GM23338 (cell line): ENCODE data around the gene EMP2. TPM values are rescaled to one million over a fixed set of nuclear protein-coding genes. Genes with fewer than 3 reads are reported as not detected.

Experiments used
- ATAC-seq: fragments of 200-7000 bp; cut with Tn5 transposase; 3 replicates; pipeline ENCODE4 v1.9.1; 2020
- DNase-seq: peaks from one replicate; pipeline ENCODE4 v3.0.0-alpha.2; 2015; ENCODE audit warnings: low spot score
- H2AFZ ChIP-seq: fragments of 200-600 bp; sonication (generic); 2 replicates; pipeline ENCODE4 v1.8.0; 2016; ENCODE audit warnings: antibody characterized with exemption, mild to moderate bottlenecking, moderate library complexity
- H3F3A ChIP-seq: fragments of 200-600 bp; sonication (generic); replicated peaks from 2 replicates; pipeline ENCODE4 v1.8.0; 2017; ENCODE audit warnings: antibody characterized with exemption, mixed run types, low read depth
- H3K27ac ChIP-seq: fragments of 200-600 bp; sonication (generic); 2 replicates; pipeline ENCODE4 v1.6.1; 2016; ENCODE audit warnings: low read depth
- H3K27me3 ChIP-seq: fragments of 200-600 bp; sonication (generic); 2 replicates; pipeline ENCODE4 v1.8.0; 2016; ENCODE audit warnings: mild to moderate bottlenecking, mixed run types, moderate library complexity; ENCODE audit not compliant: insufficient read depth
- H3K36me3 ChIP-seq: fragments of 200-600 bp; sonication (generic); 2 replicates; pipeline ENCODE4 v1.8.0; 2016; ENCODE audit warnings: mild to moderate bottlenecking; ENCODE audit not compliant: insufficient read depth
- H3K4me1 ChIP-seq: fragments of 200-600 bp; sonication (generic); 2 replicates; pipeline ENCODE4 v1.8.0; 2016; ENCODE audit warnings: mild to moderate bottlenecking, moderate library complexity; ENCODE audit not compliant: insufficient read depth
- H3K4me2 ChIP-seq: fragments of 200-600 bp; sonication (generic); 2 replicates; pipeline ENCODE4 v1.7.1; 2017; ENCODE audit warnings: mixed run types
- H3K4me3 ChIP-seq: fragments of 200-600 bp; sonication (generic); 2 replicates; pipeline ENCODE4 v1.6.1; 2016; ENCODE audit warnings: mixed run types
- H3K79me2 ChIP-seq: fragments of 200-600 bp; sonication (generic); replicated peaks from 2 replicates; pipeline ENCODE4 v1.8.0; 2017; ENCODE audit warnings: mild to moderate bottlenecking; ENCODE audit not compliant: insufficient read depth
- H3K9me2 ChIP-seq: fragments of 200-600 bp; sonication (generic); 2 replicates; pipeline ENCODE4 v1.8.0; 2017; ENCODE audit not compliant: insufficient read depth
- H4K20me1 ChIP-seq: fragments of 200-600 bp; sonication (generic); replicated peaks from 2 replicates; pipeline ENCODE4 v1.8.0; 2017; ENCODE audit warnings: mild to moderate bottlenecking; ENCODE audit not compliant: insufficient read depth
- H3K27ac Mint-ChIP-seq: 2 replicates; pipeline ENCODE4 v1.8.0; 2020; ENCODE audit warnings: inconsistent platforms, mild to moderate bottlenecking, moderate library complexity, mixed read lengths
- H3K27me3 Mint-ChIP-seq: 3 replicates; pipeline ENCODE4 v1.8.0; 2022; ENCODE audit warnings: low read depth, mild to moderate bottlenecking, moderate library complexity, mixed read lengths, inconsistent platforms; ENCODE audit not compliant: insufficient read depth, poor library complexity
- H3K36me3 Mint-ChIP-seq: 3 replicates; pipeline ENCODE4 v1.8.0; 2021; ENCODE audit warnings: low read depth, mild to moderate bottlenecking, inconsistent platforms, moderate library complexity, mixed read lengths
- H3K4me1 Mint-ChIP-seq: 3 replicates; pipeline ENCODE4 v1.8.0; 2020; ENCODE audit warnings: mild to moderate bottlenecking, inconsistent platforms, mixed read lengths
- H3K4me3 Mint-ChIP-seq: 3 replicates; pipeline ENCODE4 v1.8.0; 2021; ENCODE audit warnings: moderate library complexity, mild to moderate bottlenecking, inconsistent platforms, mixed read lengths
- H3K9me3 Mint-ChIP-seq: 3 replicates; pipeline ENCODE4 v1.8.0; 2020; ENCODE audit warnings: moderate library complexity, mild to moderate bottlenecking, inconsistent platforms, mixed read lengths
- CREB1 ChIP-seq: fragments of 250-450 bp; sonication (Bioruptor Pico); IDR thresholded peaks from 2 replicates; pipeline ENCODE4 v1.5.0; 2020; ENCODE audit warnings: low read depth, mild to moderate bottlenecking, moderate library complexity
- EZH2 ChIP-seq: fragments of 200-600 bp; sonication (generic); IDR thresholded peaks from one replicate; pipeline ENCODE4 v1.8.0; 2017; ENCODE audit warnings: antibody characterized with exemption, mild to moderate bottlenecking, low read depth; ENCODE audit not compliant: unreplicated experiment
- EZH2phosphoT487 ChIP-seq: fragments of 200-600 bp; sonication (generic); IDR thresholded peaks from one replicate; pipeline ENCODE4 v1.8.1; 2018; ENCODE audit warnings: antibody characterized with exemption; ENCODE audit not compliant: unreplicated experiment
- JUNB ChIP-seq: IDR thresholded peaks from one replicate; pipeline ENCODE4 v1.6.1; 2016; ENCODE audit warnings: antibody characterized with exemption; ENCODE audit not compliant: unreplicated experiment
- NANOG ChIP-seq: IDR thresholded peaks from 2 replicates; pipeline ENCODE4 v1.6.1; 2016; ENCODE audit warnings: antibody characterized with exemption, borderline replicate concordance
- POLR2AphosphoS5 ChIP-seq: IDR thresholded peaks from 2 replicates; pipeline ENCODE4 v1.6.1; 2016; ENCODE audit warnings: antibody characterized with exemption, low read depth
- STAT1 ChIP-seq: IDR thresholded peaks from one replicate; pipeline ENCODE4 v1.6.1; 2016; ENCODE audit warnings: antibody characterized with exemption; ENCODE audit not compliant: unreplicated experiment
- ZNF114 ChIP-seq: fragments of 250-450 bp; sonication (Bioruptor Pico); IDR thresholded peaks from 2 replicates; pipeline ENCODE4 v1.5.0; 2020; ENCODE audit warnings: mild to moderate bottlenecking, moderate library complexity
- ZNF331 ChIP-seq: fragments of 250-450 bp; sonication (Bioruptor Pico); IDR thresholded peaks from 2 replicates; pipeline ENCODE4 v1.5.0; 2020; ENCODE audit warnings: low read depth, mild to moderate bottlenecking, moderate library complexity
- polyA plus RNA-seq: library from polyadenylated mRNA; unstranded; fragments of >200 nt; fragmentation: Nextera tagmentation; extraction: Ambion mirVana; gene quantifications from 2 replicates; pipeline ENCODE4 v1.2.1, GENCODE V29; 2016
- total RNA-seq: library from RNA; depleted of rRNA; stranded (reverse); fragments of >200 nt; shearing (Covaris generic); gene quantifications from 2 replicates; pipeline ENCODE4 v1.2.3, GENCODE V29; 2014
- TF ChIP-seq, protein P1 (sequence below): fragments of 250-450 bp; sonication (Bioruptor Pico); IDR thresholded peaks from 2 replicates; pipeline ENCODE4 v1.5.0; 2020; ENCODE audit warnings: mild to moderate bottlenecking, moderate library complexity
- TF ChIP-seq, protein P2 (sequence below): IDR thresholded peaks from 2 replicates; pipeline ENCODE4 v1.6.1; 2016; ENCODE audit warnings: antibody characterized with exemption
- TF ChIP-seq, protein P3 (sequence below), 2 experiments: fragments of 200-600 bp in 1 of 2; sonication (generic) in 1 of 2; conservative IDR thresholded peaks; 2 replicates each; pipeline versions ENCODE4 v1.5.1 to v1.6.1; 2016 to 2017; ENCODE audit warnings: antibody characterized with exemption in 2 of 2, low read depth in 2 of 2, mild to moderate bottlenecking in 2 of 2, moderate library complexity in 1 of 2
- TF ChIP-seq, protein P4 (sequence below): IDR thresholded peaks from one replicate; pipeline ENCODE4 v1.6.1; 2018; ENCODE audit warnings: antibody characterized with exemption; ENCODE audit not compliant: unreplicated experiment

EMP2 gene
- total and polyA plus RNA-seq, 2 experiments from 2014 or later, result 7.3 to 40.1 TPM

DNA sequence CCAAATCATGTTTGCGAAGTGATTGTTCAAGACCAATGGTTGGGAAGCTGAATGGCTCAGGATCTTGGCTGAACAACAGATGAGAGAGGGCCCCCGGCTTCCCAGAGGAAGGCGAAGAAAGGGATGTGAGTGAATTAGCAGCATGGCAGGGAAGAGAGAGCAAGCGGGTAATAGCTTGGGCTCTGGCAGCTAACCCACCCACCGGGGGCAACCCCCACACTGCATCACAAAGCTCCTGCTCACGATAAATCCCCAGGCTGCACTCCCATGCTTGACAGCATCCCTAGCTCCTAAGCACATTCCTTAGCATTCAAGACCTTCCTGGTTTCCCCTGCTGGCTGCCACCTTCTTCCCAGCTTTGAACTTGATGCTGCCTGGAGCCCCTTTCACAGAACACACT lies 26.2 kb upstream of the EMP2 start:
- no peaks in the 10 kb centered on the region for H3K4me1 ChIP-seq
- H3K4me2 ChIP-seq, result no peak overlapping the region
- no peaks in the 10 kb centered on the region for H4K20me1 ChIP-seq
- H3K27me3 ChIP-seq, result no peaks in the 10 kb centered on the region
- H3K79me2 ChIP-seq, result no peaks in the 10 kb centered on the region
- TF ChIP-seq, protein P1, sequence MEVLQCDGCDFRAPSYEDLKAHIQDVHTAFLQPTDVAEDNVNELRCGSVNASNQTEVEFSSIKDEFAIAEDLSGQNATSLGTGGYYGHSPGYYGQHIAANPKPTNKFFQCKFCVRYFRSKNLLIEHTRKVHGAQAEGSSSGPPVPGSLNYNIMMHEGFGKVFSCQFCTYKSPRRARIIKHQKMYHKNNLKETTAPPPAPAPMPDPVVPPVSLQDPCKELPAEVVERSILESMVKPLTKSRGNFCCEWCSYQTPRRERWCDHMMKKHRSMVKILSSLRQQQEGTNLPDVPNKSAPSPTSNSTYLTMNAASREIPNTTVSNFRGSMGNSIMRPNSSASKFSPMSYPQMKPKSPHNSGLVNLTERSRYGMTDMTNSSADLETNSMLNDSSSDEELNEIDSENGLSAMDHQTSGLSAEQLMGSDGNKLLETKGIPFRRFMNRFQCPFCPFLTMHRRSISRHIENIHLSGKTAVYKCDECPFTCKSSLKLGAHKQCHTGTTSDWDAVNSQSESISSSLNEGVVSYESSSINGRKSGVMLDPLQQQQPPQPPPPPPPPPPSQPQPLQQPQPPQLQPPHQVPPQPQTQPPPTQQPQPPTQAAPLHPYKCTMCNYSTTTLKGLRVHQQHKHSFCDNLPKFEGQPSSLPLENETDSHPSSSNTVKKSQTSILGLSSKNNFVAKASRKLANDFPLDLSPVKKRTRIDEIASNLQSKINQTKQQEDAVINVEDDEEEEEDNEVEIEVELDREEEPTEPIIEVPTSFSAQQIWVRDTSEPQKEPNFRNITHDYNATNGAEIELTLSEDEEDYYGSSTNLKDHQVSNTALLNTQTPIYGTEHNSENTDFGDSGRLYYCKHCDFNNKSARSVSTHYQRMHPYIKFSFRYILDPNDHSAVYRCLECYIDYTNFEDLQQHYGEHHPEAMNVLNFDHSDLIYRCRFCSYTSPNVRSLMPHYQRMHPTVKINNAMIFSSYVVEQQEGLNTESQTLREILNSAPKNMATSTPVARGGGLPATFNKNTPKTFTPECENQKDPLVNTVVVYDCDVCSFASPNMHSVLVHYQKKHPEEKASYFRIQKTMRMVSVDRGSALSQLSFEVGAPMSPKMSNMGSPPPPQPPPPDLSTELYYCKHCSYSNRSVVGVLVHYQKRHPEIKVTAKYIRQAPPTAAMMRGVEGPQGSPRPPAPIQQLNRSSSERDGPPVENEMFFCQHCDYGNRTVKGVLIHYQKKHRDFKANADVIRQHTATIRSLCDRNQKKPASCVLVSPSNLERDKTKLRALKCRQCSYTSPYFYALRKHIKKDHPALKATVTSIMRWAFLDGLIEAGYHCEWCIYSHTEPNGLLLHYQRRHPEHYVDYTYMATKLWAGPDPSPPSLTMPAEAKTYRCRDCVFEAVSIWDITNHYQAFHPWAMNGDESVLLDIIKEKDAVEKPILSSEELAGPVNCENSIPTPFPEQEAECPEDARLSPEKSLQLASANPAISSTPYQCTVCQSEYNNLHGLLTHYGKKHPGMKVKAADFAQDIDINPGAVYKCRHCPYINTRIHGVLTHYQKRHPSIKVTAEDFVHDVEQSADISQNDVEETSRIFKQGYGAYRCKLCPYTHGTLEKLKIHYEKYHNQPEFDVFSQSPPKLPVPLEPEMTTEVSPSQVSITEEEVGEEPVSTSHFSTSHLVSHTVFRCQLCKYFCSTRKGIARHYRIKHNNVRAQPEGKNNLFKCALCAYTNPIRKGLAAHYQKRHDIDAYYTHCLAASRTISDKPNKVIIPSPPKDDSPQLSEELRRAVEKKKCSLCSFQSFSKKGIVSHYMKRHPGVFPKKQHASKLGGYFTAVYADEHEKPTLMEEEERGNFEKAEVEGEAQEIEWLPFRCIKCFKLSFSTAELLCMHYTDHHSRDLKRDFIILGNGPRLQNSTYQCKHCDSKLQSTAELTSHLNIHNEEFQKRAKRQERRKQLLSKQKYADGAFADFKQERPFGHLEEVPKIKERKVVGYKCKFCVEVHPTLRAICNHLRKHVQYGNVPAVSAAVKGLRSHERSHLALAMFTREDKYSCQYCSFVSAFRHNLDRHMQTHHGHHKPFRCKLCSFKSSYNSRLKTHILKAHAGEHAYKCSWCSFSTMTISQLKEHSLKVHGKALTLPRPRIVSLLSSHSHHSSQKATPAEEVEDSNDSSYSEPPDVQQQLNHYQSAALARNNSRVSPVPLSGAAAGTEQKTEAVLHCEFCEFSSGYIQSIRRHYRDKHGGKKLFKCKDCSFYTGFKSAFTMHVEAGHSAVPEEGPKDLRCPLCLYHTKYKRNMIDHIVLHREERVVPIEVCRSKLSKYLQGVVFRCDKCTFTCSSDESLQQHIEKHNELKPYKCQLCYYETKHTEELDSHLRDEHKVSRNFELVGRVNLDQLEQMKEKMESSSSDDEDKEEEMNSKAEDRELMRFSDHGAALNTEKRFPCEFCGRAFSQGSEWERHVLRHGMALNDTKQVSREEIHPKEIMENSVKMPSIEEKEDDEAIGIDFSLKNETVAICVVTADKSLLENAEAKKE, result no peak
- TF ChIP-seq ZNF114 (CRISPR knock-in tag) (no peak), JUNB (no peak), POLR2AphosphoS5 (no peak), STAT1 (no peak), EZH2phosphoT487 (no peak), EZH2 (no peak), CREB1 (no peak), ZNF331 (no peak), NANOG (no peak)
- TF ChIP-seq, protein P2, sequence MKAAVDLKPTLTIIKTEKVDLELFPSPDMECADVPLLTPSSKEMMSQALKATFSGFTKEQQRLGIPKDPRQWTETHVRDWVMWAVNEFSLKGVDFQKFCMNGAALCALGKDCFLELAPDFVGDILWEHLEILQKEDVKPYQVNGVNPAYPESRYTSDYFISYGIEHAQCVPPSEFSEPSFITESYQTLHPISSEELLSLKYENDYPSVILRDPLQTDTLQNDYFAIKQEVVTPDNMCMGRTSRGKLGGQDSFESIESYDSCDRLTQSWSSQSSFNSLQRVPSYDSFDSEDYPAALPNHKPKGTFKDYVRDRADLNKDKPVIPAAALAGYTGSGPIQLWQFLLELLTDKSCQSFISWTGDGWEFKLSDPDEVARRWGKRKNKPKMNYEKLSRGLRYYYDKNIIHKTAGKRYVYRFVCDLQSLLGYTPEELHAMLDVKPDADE, result no peak
- TF ChIP-seq, protein P3, sequence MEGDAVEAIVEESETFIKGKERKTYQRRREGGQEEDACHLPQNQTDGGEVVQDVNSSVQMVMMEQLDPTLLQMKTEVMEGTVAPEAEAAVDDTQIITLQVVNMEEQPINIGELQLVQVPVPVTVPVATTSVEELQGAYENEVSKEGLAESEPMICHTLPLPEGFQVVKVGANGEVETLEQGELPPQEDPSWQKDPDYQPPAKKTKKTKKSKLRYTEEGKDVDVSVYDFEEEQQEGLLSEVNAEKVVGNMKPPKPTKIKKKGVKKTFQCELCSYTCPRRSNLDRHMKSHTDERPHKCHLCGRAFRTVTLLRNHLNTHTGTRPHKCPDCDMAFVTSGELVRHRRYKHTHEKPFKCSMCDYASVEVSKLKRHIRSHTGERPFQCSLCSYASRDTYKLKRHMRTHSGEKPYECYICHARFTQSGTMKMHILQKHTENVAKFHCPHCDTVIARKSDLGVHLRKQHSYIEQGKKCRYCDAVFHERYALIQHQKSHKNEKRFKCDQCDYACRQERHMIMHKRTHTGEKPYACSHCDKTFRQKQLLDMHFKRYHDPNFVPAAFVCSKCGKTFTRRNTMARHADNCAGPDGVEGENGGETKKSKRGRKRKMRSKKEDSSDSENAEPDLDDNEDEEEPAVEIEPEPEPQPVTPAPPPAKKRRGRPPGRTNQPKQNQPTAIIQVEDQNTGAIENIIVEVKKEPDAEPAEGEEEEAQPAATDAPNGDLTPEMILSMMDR (conservative IDR thresholded peaks at IDR 0.05; ENCODE audit: low read depth in 2 of 2), result no peak
- TF ChIP-seq, protein P4, sequence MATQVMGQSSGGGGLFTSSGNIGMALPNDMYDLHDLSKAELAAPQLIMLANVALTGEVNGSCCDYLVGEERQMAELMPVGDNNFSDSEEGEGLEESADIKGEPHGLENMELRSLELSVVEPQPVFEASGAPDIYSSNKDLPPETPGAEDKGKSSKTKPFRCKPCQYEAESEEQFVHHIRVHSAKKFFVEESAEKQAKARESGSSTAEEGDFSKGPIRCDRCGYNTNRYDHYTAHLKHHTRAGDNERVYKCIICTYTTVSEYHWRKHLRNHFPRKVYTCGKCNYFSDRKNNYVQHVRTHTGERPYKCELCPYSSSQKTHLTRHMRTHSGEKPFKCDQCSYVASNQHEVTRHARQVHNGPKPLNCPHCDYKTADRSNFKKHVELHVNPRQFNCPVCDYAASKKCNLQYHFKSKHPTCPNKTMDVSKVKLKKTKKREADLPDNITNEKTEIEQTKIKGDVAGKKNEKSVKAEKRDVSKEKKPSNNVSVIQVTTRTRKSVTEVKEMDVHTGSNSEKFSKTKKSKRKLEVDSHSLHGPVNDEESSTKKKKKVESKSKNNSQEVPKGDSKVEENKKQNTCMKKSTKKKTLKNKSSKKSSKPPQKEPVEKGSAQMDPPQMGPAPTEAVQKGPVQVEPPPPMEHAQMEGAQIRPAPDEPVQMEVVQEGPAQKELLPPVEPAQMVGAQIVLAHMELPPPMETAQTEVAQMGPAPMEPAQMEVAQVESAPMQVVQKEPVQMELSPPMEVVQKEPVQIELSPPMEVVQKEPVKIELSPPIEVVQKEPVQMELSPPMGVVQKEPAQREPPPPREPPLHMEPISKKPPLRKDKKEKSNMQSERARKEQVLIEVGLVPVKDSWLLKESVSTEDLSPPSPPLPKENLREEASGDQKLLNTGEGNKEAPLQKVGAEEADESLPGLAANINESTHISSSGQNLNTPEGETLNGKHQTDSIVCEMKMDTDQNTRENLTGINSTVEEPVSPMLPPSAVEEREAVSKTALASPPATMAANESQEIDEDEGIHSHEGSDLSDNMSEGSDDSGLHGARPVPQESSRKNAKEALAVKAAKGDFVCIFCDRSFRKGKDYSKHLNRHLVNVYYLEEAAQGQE, result no peak
- Mint-ChIP-seq H3K27me3 (no peaks in the 10 kb centered on the region), H3K27ac (no peak overlapping the region), H3K9me3 (no peaks in the 10 kb centered on the region; the same call in 2 of the 3 replicates), H3K4me1 (peaks cover 10% of the 10 kb centered on the region), H3K36me3 (no peaks in the 10 kb centered on the region), H3K4me3 (no peak overlapping the region)
- no peaks in the 10 kb centered on the region for H3F3A ChIP-seq
- ATAC-seq (peak; percentile 67), DNase-seq (no peak)
- no peaks in the 10 kb centered on the region for H3K36me3 ChIP-seq
- H3K4me3 ChIP-seq, result no peak overlapping the region
- H2AFZ ChIP-seq, result no peak overlapping the region
- H3K27ac ChIP-seq, result no peak overlapping the region
- H3K9me2 ChIP-seq, result no peaks in the 10 kb centered on the region
